OCI-LY3 (cell line): ENCODE measurements around the gene RIPK4.

Source experiments
- CTCF ChIP-seq: fragments of 200-600, 300-600 bp; sonication (generic); IDR thresholded peaks from 2 replicates; pipeline ENCODE4 v1.5.1; 2014; ENCODE audit warnings: antibody characterized with exemption, low read length, low read depth
- EZH2phosphoT487 ChIP-seq: fragments of 200-600 bp; shearing (Covaris generic); IDR thresholded peaks from 2 replicates; pipeline ENCODE4 v1.6.1; 2018; ENCODE audit warnings: antibody characterized with exemption, mixed run types, low read depth

DNA sequence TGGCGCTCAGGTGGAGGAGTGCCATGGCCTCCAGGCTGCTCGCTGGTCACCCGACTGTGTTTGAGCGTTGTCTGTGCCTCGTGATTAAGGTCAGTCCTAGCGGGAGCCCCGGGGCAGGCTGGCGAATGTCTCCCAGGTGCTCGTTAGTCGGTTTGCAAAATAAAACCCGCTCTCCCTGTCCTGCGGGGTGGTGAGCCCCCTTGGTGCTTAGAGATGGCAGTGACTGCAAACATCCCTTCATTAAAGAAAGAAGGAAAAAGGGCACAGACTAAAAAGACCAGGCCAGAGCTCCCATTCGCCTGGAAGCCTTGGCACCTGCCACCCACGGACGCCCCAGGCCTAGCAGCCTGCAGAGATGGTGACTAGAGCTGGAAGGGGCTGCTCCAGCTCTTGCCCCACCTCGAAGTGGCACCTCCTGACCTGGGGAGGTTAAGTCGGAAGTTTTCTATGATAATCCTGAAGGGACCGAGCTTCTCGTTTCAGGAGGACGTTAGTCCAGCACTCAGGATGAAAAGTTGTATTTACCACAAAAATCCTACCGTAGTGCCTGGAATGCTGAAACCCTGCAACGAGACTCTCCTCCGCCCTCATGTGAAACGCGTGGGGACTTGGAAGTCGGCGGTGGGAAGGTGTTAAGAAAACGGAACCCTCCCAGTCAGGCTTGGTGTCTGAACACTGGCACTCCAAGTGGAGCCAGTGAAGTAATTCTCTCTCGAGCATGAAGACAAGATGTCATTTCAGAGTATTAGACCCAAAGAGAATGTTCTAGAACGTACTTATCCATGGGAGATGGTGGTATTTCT lies 24.6 kb downstream of the RIPK4 start:
- no peak for TF ChIP-seq CTCF
- TF ChIP-seq EZH2phosphoT487: no peak
